Esophagus squamous epithelium (tissue), 5 donors: Measurements from ENCODE around the gene PCSK6. TPM values are rescaled to one million over a fixed set of nuclear protein-coding genes. Genes with fewer than 3 reads are reported as not detected.

ENCODE experiments used
- DNase-seq: peaks from one replicate; lab custom pipeline; 2025; lab: John Stamatoyannopoulos, UW
- H3K27ac ChIP-seq, 4 donors: fragments of 200-600 bp; sonication (generic); one replicate each; pipeline ENCODE4 v1.5.1; 2016 to 2019; ENCODE audit warnings: mild to moderate bottlenecking in 1 of 4
- H3K27me3 ChIP-seq, 4 donors: fragments of 200-600 bp; sonication (generic); 1 replicate in 3 of 4; 2 replicates in 1 of 4; pipeline versions ENCODE4 v1.5.1 to v1.6.0; 2017 to 2021; ENCODE audit warnings: antibody characterized with exemption in 1 of 4
- H3K36me3 ChIP-seq, 3 donors: fragments of 200-600 bp; sonication (generic); one replicate each; pipeline ENCODE4 v1.5.1; 2016 to 2019
- H3K4me1 ChIP-seq, 3 donors: fragments of 200-600 bp; sonication (generic); one replicate each; pipeline ENCODE4 v1.5.1; 2017 to 2019
- H3K4me3 ChIP-seq, 4 donors: fragments of 200-600 bp; sonication (generic); 1 replicate in 3 of 4; 2 replicates in 1 of 4; pipeline ENCODE4 v1.5.1; 2016 to 2019; ENCODE audit warnings: mild to moderate bottlenecking in 2 of 4, moderate library complexity in 1 of 4
- H3K9me3 ChIP-seq, 3 donors: fragments of 200-600 bp; sonication (generic); one replicate each; pipeline ENCODE4 v1.5.1; 2016 to 2019
- CTCF ChIP-seq, 6 experiments: fragments of 450-650 bp in 4 of 6; fragments of 200-600 bp in 2 of 6; sonication (generic) in 2 of 6; IDR thresholded peaks; one replicate each; pipeline ENCODE4 v1.5.1; 2016 to 2019; ENCODE audit warnings: antibody characterized with exemption in 6 of 6, mild to moderate bottlenecking in 4 of 6, moderate library complexity in 4 of 6
- POLR2A ChIP-seq, 4 donors: fragments of 450-650 bp; IDR thresholded peaks; one replicate each; pipeline ENCODE4 v1.6.1; 2017; ENCODE audit warnings: antibody characterized with exemption in 4 of 4, mild to moderate bottlenecking in 4 of 4, moderate library complexity in 3 of 4
- WGBS, 2 donors: methylation state at CpG; one replicate each; pipeline ENCODE4 v1.1.5; 2018; 5-methylcytosine and 5-hydroxymethylcytosine counted together
- intact Hi-C: fragments of 100-400 bp; cut with DNase I; formaldehyde crosslinking; loops from one replicate; pipeline ENCODE4 v1.15.0; 2022
- total RNA-seq, 4 donors: library from RNA; depleted of rRNA; stranded (reverse); fragments of >200 nt; gene quantifications; one replicate each; pipeline ENCODE4 v1.1.0, GENCODE V29; 2016
- donor health status: DM: yes; HTN: yes; CAD: no.

Gene PCSK6
- total RNA-seq, 4 donors from 2014 or later, result 5.1 to 13.8 (median 9.2) TPM

GRCh38 chr15:101374326-101374725, 115.2 kb downstream of the PCSK6 start:
- TF ChIP-seq CTCF (IDR thresholded peaks at IDR 0.05) (no peak), POLR2A (IDR thresholded peaks at IDR 0.05) (no peak)
- Histone ChIP-seq H3K36me3 (no peaks in the 10 kb centered on the region), H3K4me1 (peaks cover 0 to 19% (median 2%) of the 10 kb centered on the region in 3 donors), H3K27me3 (peaks cover 0 to 28% (median 0%) of the 10 kb centered on the region in 4 donors), H3K9me3 (no peaks in the 10 kb centered on the region), H3K27ac (no peak overlapping the region), H3K4me3 (no peak overlapping the region)
- no peak for DNase-seq
- WGBS, 2 donors, result 76 to 95% methylated on average over 4 to 5 of the region's 6 CpGs
- intact Hi-C loops, result no loop called here

GRCh38 chr15:101373577-101373976, 115.9 kb downstream of the PCSK6 start:
- TF ChIP-seq POLR2A (IDR thresholded peaks at IDR 0.05) (no peak), CTCF (IDR thresholded peaks at IDR 0.05) (no peak)
- intact Hi-C loops, result no loop called here
- peaks cover 0 to 19% (median 2%) of the 10 kb centered on the region in 3 donors for H3K4me1 ChIP-seq
- 17 to 18% methylated on average over 3 of the region's 3 CpGs for WGBS, 2 donors
- peaks cover 0 to 28% (median 0%) of the 10 kb centered on the region in 4 donors for H3K27me3 ChIP-seq
- no peaks in the 10 kb centered on the region for H3K36me3 ChIP-seq
- no peak overlapping the region for H3K4me3 ChIP-seq
- no peak for DNase-seq
- H3K9me3 ChIP-seq, result no peaks in the 10 kb centered on the region
- H3K27ac ChIP-seq, result no peak overlapping the region

- WGBS, 2 donors, result 27 to 30% methylated on average over 10 to 11 of the region's 11 CpGs
- TF ChIP-seq CTCF (IDR thresholded peaks at IDR 0.05) (no peak), POLR2A (IDR thresholded peaks at IDR 0.05) (no peak)
- Histone ChIP-seq H3K27ac (no peak overlapping the region), H3K4me1 (peaks cover 0 to 19% (median 2%) of the 10 kb centered on the region in 3 donors), H3K9me3 (no peaks in the 10 kb centered on the region), H3K4me3 (no peak overlapping the region), H3K36me3 (no peaks in the 10 kb centered on the region), H3K27me3 (peaks cover 0 to 28% (median 0%) of the 10 kb centered on the region in 4 donors)
- no peak for DNase-seq
- intact Hi-C loops, result no loop called here
Observed at GRCh38 chr15:101372960-101373525, 116.5 kb downstream of the PCSK6 start.

GRCh38 chr15:101372149-101372577, 117.3 kb downstream of the PCSK6 start:
- H3K4me1 ChIP-seq, result peaks cover 0 to 19% (median 2%) of the 10 kb centered on the region in 3 donors
- no peak for DNase-seq
- WGBS, 2 donors, result 61 to 69% methylated on average over 13 of the region's 13 CpGs
- H3K27ac ChIP-seq, result no peak overlapping the region
- peaks cover 0 to 28% (median 0%) of the 10 kb centered on the region in 4 donors for H3K27me3 ChIP-seq
- H3K36me3 ChIP-seq, result no peaks in the 10 kb centered on the region
- TF ChIP-seq CTCF (IDR thresholded peaks at IDR 0.05) (no peak), POLR2A (IDR thresholded peaks at IDR 0.05) (no peak)
- no peaks in the 10 kb centered on the region for H3K9me3 ChIP-seq
- intact Hi-C loops, result no loop called here
- no peak overlapping the region for H3K4me3 ChIP-seq

- TF ChIP-seq CTCF (IDR thresholded peaks at IDR 0.05) (no peak), POLR2A (IDR thresholded peaks at IDR 0.05) (no peak)
- no peak overlapping the region for H3K27ac ChIP-seq
- intact Hi-C loops, result no loop called here
- no peak overlapping the region for H3K4me3 ChIP-seq
- DNase-seq, result no peak
- WGBS, 2 donors, result 90% methylated on average over 2 to 8 of the region's 11 CpGs
- H3K27me3 ChIP-seq, result peaks cover 0 to 28% (median 0%) of the 10 kb centered on the region in 4 donors
- peaks cover 0 to 19% (median 2%) of the 10 kb centered on the region in 3 donors for H3K4me1 ChIP-seq
- no peaks in the 10 kb centered on the region for H3K9me3 ChIP-seq
- H3K36me3 ChIP-seq, result no peaks in the 10 kb centered on the region
Observed at GRCh38 chr15:101371519-101371918, 118.0 kb downstream of the PCSK6 start.
